GM12875 (cell line): Measurements from ENCODE around the gene ABCG1.
A peak's percentile ranks its signal among the peaks of the same experiment; 100 is the strongest.

Source experiments
- H3K4me3 ChIP-seq: one replicate; pipeline ENCODE4 v1.5.1; 2011; ENCODE audit warnings: low read depth, low read length, control low read depth
- TF ChIP-seq, protein P1 (sequence below): IDR thresholded peaks from 2 replicates; pipeline ENCODE4 v1.5.1; 2011; ENCODE audit warnings: low read depth, mild to moderate bottlenecking, control low read depth, inconsistent platforms, low read length, moderate library complexity, borderline replicate concordance; ENCODE audit not compliant: insufficient read depth

The ABCG1 gene

DNA sequence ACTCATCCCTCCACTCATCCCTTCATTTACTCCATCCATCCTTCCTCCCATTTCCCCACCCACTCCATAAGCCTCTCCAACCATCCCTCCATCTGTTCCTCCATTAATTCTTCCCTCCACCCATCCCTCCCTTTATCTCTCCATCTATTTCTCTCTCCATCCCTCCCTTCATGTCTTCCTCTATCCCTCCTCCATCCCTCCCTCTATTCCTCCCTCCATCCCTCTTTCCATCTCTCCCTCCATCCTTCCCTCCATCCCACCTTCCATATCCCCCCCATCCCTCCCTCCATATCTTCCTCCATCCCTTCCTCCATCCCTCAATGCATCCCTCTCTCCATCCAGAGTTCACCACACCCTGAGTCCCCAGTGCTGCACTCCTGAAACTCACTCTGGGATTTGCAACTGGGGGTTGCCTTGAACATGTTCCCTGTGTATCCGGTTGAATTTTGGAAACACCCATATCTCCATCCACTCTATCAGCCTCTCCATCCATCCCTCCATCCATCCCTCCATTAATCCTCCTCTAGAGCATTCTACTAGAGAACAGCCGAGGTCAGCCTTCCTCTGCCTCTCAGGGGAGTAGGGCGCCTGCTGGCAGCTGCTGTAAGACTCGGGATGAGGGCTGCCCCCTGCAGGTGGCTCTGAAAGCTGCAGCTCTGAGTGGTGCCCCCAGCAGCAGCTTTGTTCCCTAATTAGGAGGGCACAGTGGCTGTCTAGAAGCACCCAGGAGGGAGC, 39.4 kb downstream of the ABCG1 start:
- TF ChIP-seq, protein P1, sequence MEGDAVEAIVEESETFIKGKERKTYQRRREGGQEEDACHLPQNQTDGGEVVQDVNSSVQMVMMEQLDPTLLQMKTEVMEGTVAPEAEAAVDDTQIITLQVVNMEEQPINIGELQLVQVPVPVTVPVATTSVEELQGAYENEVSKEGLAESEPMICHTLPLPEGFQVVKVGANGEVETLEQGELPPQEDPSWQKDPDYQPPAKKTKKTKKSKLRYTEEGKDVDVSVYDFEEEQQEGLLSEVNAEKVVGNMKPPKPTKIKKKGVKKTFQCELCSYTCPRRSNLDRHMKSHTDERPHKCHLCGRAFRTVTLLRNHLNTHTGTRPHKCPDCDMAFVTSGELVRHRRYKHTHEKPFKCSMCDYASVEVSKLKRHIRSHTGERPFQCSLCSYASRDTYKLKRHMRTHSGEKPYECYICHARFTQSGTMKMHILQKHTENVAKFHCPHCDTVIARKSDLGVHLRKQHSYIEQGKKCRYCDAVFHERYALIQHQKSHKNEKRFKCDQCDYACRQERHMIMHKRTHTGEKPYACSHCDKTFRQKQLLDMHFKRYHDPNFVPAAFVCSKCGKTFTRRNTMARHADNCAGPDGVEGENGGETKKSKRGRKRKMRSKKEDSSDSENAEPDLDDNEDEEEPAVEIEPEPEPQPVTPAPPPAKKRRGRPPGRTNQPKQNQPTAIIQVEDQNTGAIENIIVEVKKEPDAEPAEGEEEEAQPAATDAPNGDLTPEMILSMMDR = peak; percentile 88
- H3K4me3 ChIP-seq = no peak overlapping the region

DNA sequence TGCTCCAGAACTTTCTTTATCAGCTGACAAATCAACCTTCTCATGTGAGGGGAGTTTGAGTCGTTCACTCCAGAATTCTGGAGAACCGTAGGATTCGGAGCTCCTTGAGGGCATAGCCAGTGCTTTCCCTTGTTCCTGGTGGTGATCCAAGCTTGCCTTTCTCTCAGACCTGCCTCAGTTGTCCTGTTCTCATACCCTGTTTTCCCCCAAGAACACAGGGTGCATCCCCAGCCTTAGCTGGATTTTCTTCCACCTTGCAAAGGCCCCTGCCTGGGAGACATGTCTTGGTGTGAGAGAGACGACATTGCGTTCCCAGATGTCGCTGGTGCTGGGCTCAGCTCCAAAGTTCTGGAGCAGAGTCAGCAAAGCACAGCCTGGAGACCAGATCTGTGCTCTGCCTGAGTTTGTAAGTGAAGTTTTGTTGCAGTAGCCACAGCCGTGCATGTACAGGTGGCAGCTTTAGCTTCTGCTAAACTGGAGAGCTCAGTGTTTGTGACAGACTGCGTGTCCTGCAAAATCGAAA, 40.0 kb downstream of the ABCG1 start:
- TF ChIP-seq, protein P1 = no peak

DNA sequence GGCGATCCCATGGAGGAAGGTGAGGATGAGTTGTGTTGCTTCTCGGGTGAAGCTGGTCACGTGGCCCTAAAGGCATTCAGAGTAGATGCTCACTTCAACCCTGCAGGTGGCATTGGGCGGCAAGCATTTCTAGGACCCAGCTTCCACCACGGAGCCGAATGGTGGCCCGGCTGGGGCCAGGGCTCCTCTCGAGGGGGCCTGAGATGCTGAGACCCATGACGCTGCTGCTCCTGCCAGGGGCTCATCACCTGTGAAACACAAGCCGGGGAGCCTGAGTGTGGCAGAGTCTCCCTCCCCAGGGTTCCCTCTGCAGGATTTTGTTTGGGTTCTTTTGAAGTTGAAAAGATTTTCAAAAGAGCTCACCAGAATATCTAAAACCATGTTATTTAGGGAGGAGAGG, 41.2 kb downstream of the ABCG1 start:
- TF ChIP-seq, protein P1 = no peak
- H3K4me3 ChIP-seq = no peak overlapping the region

More for the DNA sequence above, 40.0 kb downstream of the ABCG1 start:
- H3K4me3 ChIP-seq = no peak overlapping the region

DNA sequence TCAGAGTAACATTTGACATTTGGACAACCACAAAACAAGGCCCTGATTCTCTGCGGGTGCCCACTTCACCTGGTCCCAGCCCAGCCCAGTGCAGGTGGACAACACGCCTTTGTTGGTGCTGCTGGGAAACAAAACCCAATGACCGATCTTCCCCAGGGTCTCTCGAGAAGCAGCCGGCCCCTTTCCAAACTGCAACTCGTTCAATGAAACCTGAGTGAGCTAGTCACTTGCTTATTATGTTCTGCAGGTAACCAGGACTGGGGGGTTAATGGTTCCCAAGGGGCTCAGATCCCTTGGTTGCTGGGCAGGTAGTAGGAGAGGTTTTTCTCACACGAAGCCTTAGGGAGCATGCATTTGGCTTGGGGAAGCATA, 42.9 kb downstream of the ABCG1 start:
- TF ChIP-seq, protein P1 = no peak
- H3K4me3 ChIP-seq = no peak overlapping the region

DNA sequence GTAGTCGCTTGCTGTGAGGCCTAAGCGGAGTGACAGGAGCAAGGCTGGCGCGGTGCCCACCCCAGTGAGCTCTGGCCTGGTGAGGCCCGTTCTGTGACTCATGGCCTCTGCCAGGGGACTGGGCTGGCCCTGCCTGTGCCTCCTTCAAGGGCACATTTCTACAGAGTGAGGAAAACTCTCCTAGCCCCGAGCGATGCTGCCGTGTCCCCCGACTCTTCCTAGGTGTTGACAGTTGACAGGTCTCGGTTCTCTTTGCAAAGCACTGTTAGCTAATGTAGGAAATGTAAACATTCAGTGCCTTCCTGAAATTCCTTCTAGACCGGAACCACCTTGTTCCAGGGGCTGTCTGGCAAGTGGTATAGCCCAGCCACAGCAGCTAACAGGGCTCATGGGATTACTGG, 43.9 kb downstream of the ABCG1 start:
- TF ChIP-seq, protein P1 = no peak
- no peak overlapping the region for H3K4me3 ChIP-seq

DNA sequence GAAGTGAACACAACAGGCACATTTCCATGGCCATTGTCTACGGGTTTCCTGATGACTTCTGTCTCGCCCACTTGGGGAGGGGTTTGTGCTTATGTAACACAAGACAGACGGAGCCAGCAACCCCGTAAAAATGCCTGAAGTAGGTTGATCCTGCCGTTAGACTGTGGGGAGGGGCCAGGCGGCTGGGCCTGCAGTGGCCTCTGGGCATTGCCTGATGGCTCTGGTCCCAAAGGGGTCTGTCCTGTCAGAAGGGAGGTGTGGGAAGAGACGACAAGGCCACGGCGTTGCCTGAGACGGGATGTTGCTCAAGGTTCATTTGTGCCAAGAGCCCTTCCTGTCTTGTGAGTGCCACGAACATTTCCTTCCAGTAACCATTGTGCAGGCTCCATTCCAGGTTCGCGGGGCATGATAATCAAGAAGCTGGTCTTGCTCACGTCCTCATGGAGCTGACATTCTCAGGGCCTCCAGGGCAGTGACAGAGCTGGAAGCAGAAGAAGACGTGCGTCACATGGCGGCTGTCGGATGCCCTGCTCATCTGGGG, 44.7 kb downstream of the ABCG1 start:
- TF ChIP-seq, protein P1 = no peak
- no peak overlapping the region for H3K4me3 ChIP-seq
